DMS 273 treated with DMSO at 0.1 percent for 48 hours (cell line): Measurements from ENCODE around the gene DNMBP.
"Not testable (repeated sequence)": the region's sequence is repeated elsewhere in the genome, so short reads cannot be mapped to it uniquely, and the experiment has no call there.

ENCODE experiments used
- DNase-seq: peaks from one replicate; lab custom pipeline; 2025; lab: John Stamatoyannopoulos, UW

DNMBP gene

GRCh38 chr10:99958302-99958701 is 51.4 kb downstream of the DNMBP start:
- no peak for DNase-seq

- not testable (repeated sequence) for DNase-seq
Measured at GRCh38 chr10:99953510-99953909, 56.2 kb downstream of the DNMBP start.

GRCh38 chr10:99952799-99953198 is 56.9 kb downstream of the DNMBP start:
- no peak for DNase-seq

GRCh38 chr10:99946051-99946450 is 63.7 kb downstream of the DNMBP start:
- not testable (repeated sequence) for DNase-seq

- DNase-seq = no peak
Measured at GRCh38 chr10:99945263-99945662, 64.5 kb downstream of the DNMBP start.

GRCh38 chr10:99944860-99945259 is 64.9 kb downstream of the DNMBP start:
- no peak for DNase-seq

GRCh38 chr10:99943908-99944307 is 65.8 kb downstream of the DNMBP start:
- DNase-seq = no peak

- DNase-seq = no peak
Measured at GRCh38 chr10:99941942-99942820, 67.6 kb downstream of the DNMBP start.

- DNase-seq = no peak
Measured at GRCh38 chr10:99938563-99938962, 71.2 kb downstream of the DNMBP start.

GRCh38 chr10:99937630-99938029 is 72.1 kb downstream of the DNMBP start:
- no peak for DNase-seq

- DNase-seq = not testable (repeated sequence)
Measured at GRCh38 chr10:99932203-99932957, 77.4 kb downstream of the DNMBP start.

- DNase-seq = no peak
Measured at GRCh38 chr10:99930731-99931550, 78.8 kb downstream of the DNMBP start.

GRCh38 chr10:99929360-99929759 is 80.4 kb downstream of the DNMBP start:
- no peak for DNase-seq

- no peak for DNase-seq
Measured at GRCh38 chr10:99927721-99928280, 81.9 kb downstream of the DNMBP start.

- DNase-seq = no peak
Measured at GRCh38 chr10:99926925-99927720, 82.6 kb downstream of the DNMBP start.

- no peak for DNase-seq
Measured at GRCh38 chr10:99924451-99925255, 85.1 kb downstream of the DNMBP start.

- no peak for DNase-seq
Measured at GRCh38 chr10:99921948-99922347, 87.8 kb downstream of the DNMBP start.

- no peak for DNase-seq
Measured at GRCh38 chr10:99920901-99921300, 88.8 kb downstream of the DNMBP start.

GRCh38 chr10:99920486-99920885 is 89.3 kb downstream of the DNMBP start:
- no peak for DNase-seq
